Motor neuron (in vitro differentiated cells): ENCODE measurements around the gene MTREX. TPM values are rescaled to one million over a fixed set of nuclear protein-coding genes. Genes with fewer than 3 reads are reported as not detected.

Experiments used
- ATAC-seq, 8 experiments: fragments of 200-7000 bp; cut with Tn5 transposase; replicated peaks in 6 of 8; 2 replicates each; pipeline ENCODE4 v1.8.0; 2021; ENCODE audit warnings: mild to moderate bottlenecking in 8 of 8, moderate library complexity in 8 of 8
- H3K27ac ChIP-seq, 2 donors: fragments of 250-450 bp; sonication (Bioruptor Pico); 2 replicates each; pipeline ENCODE4 v1.9.0; 2021; ENCODE audit warnings: antibody characterized with exemption in 2 of 2, mild to moderate bottlenecking in 2 of 2, moderate library complexity in 1 of 2
- H3K4me1 ChIP-seq, 2 donors: fragments of 250-450 bp; sonication (Bioruptor Pico); replicated peaks in 1 of 2; 2 replicates each; pipeline ENCODE4 v1.6.1; 2021; ENCODE audit warnings: antibody characterized with exemption in 2 of 2, mild to moderate bottlenecking in 2 of 2, moderate library complexity in 1 of 2
- H3K4me3 ChIP-seq, 5 donors: fragments of 250-450 bp; sonication (Bioruptor Pico); 2 replicates each; pipeline ENCODE4 v1.9.0; 2021; ENCODE audit warnings: antibody characterized with exemption in 5 of 5, mild to moderate bottlenecking in 5 of 5, moderate library complexity in 4 of 5
- WGBS, 10 experiments: fragments of 450-650 bp; shearing (Covaris generic); methylation state at CpG; one replicate each; pipeline ENCODE4 v1.0.0; 2022; 5-methylcytosine and 5-hydroxymethylcytosine counted together
- in situ Hi-C, 9 experiments: fragments of 400-800 bp; cut with MboI; loops; one replicate each; pipeline ENCODE4 v1.15.0; 2021; ENCODE audit warnings: low sequenced_read_pairs in 9 of 9, low pct_unique_long_range_greater_than_20kb in 2 of 9; ENCODE audit not compliant: unreplicated experiment in 9 of 9
- total RNA-seq, 8 experiments: library from RNA; unstranded; fragments of 300-600 nt; gene quantifications; 2 replicates each; pipeline versions ENCODE4 v1.2.3 to v1.2.4, GENCODE V29; 2022

MTREX gene
- total RNA-seq, 8 experiments from 2014 or later: 58.6 to 83.2 (median 75.9) TPM

DNA sequence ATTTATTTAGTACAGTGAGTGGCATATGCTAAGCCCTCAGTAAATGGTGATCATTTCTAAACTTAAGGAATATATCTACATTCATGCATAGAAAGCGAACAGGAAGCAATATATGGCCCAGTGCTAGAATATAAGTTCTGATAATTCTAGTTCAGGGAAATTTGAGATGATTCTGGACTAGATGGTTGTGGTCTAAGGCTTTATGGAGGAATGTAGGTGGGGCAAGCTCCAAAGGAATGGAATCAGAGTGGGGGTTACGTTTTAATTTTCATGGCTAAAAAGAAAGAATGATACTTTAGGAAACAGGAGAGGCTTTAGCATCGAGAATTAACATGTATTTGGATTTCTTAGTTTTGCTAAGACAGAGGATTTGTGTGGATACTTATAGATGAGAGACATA, 56.1 kb downstream of the MTREX start:
- WGBS, 10 experiments: 31 to 100% (median 100%) methylated on average over 1 to 3 of the region's 3 CpGs; no CpG with 5 or more reads in 1 of the 10 experiments
- in situ Hi-C loops: loop anchor here in 1 of 9 experiments (25.0 kb wide), 1 partner anchor 102 kb away; no protein-coding TSS in a partner anchor

GRCh38 chr5:55364537-55365055, 56.8 kb downstream of the MTREX start:
- WGBS, 10 experiments: 91 to 100% (median 99%) methylated on average over 1 to 4 of the region's 4 CpGs

More for the DNA sequence above, 56.1 kb downstream of the MTREX start:
- H3K27ac ChIP-seq: no peak overlapping the region
- no peak overlapping the region for H3K4me3 ChIP-seq
- ATAC-seq: peak in 3 of 8 experiments; percentile 67 to 88 (median 87)
- H3K4me1 ChIP-seq: no peaks in the 10 kb centered on the region

GRCh38 chr5:55370291-55370925, 62.6 kb downstream of the MTREX start:
- WGBS, 10 experiments: 80 to 100% (median 100%) methylated on average over 1 of the region's 1 CpG; no CpG with 5 or more reads in 4 of the 10 experiments
- ATAC-seq: no peak
- Histone ChIP-seq H3K4me3 (no peak overlapping the region), H3K27ac (no peak overlapping the region), H3K4me1 (no peaks in the 10 kb centered on the region)
- in situ Hi-C loops: loop anchor here in 1 of 9 experiments (25.0 kb wide), 1 partner anchor 108 kb away; no protein-coding TSS in a partner anchor

More at GRCh38 chr5:55364537-55365055, 56.8 kb downstream of the MTREX start:
- ATAC-seq: no peak
- no peak overlapping the region for H3K27ac ChIP-seq
- in situ Hi-C loops: loop anchor here in 1 of 9 experiments (25.0 kb wide), 1 partner anchor 102 kb away; no protein-coding TSS in a partner anchor
- no peak overlapping the region for H3K4me3 ChIP-seq
- H3K4me1 ChIP-seq: no peaks in the 10 kb centered on the region

DNA sequence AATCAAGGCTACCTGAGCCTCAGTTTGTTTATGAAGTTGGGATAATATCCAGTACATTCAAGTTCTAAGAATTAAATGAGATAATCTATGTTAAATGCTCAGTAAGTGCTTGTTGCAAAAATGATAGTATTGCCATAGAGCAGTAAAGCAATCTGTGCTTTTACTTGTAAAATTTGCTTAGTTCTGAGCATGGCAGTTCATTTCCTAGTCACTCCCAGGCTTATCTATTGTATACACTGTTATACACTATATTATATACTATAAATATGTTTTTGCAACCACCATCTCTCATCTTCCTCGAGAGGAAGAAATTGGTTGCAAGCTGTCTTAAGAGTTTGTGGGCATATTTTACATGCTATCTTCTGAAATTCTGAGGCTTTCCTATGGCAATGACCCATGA, 63.4 kb downstream of the MTREX start:
- 67 to 100% (median 100%) methylated on average over 1 of the region's 1 CpG; no CpG with 5 or more reads in 4 of the 10 experiments for WGBS, 10 experiments
- Histone ChIP-seq H3K4me3 (no peak overlapping the region), H3K27ac (no peak overlapping the region), H3K4me1 (no peaks in the 10 kb centered on the region)
- in situ Hi-C loops: loop anchor here in 1 of 9 experiments (25.0 kb wide), 1 partner anchor 109 kb away; no protein-coding TSS in a partner anchor
- ATAC-seq: no peak

DNA sequence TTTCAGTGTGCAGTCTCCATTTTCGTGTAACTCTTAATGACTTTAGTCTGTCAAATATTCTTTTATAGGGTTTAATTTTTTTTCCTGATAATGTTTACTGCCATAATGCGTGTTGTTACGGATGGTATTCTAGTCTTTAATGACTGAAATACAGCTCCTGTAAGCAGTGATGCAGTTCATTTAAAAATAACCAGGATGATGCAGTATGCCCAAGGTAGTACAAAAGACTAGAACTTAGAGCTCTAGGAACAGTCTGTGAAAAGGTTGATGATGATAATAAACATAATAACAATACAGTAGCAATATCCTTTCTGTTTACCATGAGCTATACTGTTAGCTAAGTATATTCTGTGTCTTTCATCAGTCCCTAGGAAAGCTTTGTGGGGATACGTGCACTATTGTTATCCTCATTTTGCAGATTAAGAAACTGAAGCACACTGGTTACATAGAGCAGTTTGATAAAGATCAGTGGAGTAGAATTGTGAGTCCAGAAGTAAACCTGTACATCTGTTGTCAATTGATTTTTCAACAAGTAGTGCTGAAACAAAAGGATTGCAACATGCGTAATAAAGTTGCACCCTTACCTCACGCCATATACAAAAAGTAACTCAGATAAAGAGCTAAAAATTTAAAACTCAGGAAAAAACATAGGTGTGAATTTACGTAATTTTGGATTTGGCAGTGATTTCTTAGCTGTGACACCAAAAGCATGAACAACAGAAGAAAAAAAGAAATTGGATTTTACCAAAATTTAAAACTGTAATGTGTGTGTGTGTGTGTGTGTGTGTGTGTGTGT, 64.5 kb downstream of the MTREX start:
- H3K27ac ChIP-seq: no peak overlapping the region
- no peaks in the 10 kb centered on the region for H3K4me1 ChIP-seq
- ATAC-seq: no peak
- in situ Hi-C loops: loop anchor here in 1 of 9 experiments (25.0 kb wide), 1 partner anchor 110 kb away; no protein-coding TSS in a partner anchor
- 86 to 100% (median 95%) methylated on average over 3 to 7 of the region's 7 CpGs for whole genome bisulfite sequencing, 10 experiments
- no peak overlapping the region for H3K4me3 ChIP-seq

DNA sequence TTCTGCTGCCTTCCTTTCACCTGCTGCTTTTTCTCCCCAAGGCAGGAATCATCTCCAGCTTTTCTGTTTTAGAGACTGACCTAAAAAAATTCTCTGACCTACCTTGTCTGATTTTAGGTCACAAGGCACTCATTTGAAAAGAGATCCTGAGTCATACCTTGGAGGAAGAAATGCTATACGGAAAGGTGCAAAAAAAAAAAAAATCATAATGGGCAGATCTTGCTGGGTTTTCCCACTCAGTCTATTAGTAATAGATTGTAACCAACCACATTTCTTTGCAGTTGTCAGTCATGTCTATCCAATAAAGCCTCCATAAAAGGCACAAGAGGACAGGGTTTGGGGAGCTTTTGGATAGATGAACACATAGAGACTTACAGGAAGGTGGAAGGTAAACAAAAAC, 70.0 kb downstream of the MTREX start:
- 88 to 100% (median 100%) methylated on average over 1 of the region's 1 CpG; no CpG with 5 or more reads in 2 of the 10 experiments for WGBS, 10 experiments
- no peaks in the 10 kb centered on the region for H3K4me1 ChIP-seq
- in situ Hi-C loops: no loop called here
- ATAC-seq: no peak
- no peak overlapping the region for H3K27ac ChIP-seq
- H3K4me3 ChIP-seq: no peak overlapping the region

DNA sequence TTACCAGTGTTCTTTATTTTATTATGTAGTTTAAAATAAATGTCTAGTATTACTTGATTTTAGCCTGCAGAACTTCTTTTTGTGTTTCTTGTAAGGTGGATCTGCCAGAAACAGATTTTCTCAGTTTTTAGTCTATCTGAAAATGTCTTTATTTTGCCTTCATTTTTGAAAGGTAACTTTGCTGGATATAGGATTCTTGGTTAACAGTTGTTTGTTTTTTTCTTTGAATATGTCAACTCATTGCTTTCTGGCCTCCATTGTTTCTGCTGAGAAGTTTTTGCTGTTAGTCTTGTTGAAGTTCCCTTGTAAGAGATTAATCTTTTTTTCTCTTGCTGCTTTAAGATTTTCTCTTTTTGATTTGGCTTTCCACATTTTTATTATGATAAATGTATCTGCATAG, 75.5 kb downstream of the MTREX start:
- no peak overlapping the region for H3K4me3 ChIP-seq
- no peak for ATAC-seq
- in situ Hi-C loops: no loop called here
- H3K4me1 ChIP-seq: no peaks in the 10 kb centered on the region
- H3K27ac ChIP-seq: no peak overlapping the region

GRCh38 chr5:55384072-55384471, 76.3 kb downstream of the MTREX start:
- no peak for ATAC-seq
- no peak overlapping the region for H3K4me3 ChIP-seq
- no peaks in the 10 kb centered on the region for H3K4me1 ChIP-seq
- in situ Hi-C loops: no loop called here
- WGBS, 10 experiments: 89 to 100% (median 100%) methylated on average over 1 to 2 of the region's 2 CpGs
- no peak overlapping the region for H3K27ac ChIP-seq

- no peak overlapping the region for H3K4me3 ChIP-seq
- no CpG with 5 or more reads among the region's 1 CpG for WGBS, 10 experiments
- H3K4me1 ChIP-seq: no peaks in the 10 kb centered on the region
- no peak overlapping the region for H3K27ac ChIP-seq
- in situ Hi-C loops: no loop called here
- ATAC-seq: no peak
These were observed 77.4 kb downstream of the MTREX start for GRCh38 chr5:55385227-55385626.

DNA sequence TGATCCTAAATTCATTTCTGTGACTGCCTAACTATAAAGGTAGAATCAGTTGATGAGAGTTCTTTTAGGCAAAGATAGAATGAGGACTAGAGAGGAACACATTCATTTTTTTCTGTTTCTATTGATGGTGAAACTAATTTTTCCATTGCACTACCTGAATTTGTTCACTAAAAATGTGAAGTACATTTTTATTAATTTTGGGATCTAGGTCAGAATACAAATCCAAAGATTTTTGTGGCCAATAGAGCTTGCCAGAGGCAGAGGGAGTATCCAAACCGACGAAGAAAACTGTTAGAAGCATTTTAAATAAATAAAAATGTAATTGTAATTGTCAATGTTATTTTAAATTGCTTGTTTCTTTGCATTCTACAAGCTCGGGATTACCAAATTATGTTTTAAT, 78.1 kb downstream of the MTREX start:
- WGBS, 10 experiments: 33 to 100% (median 93%) methylated on average over 2 to 3 of the region's 3 CpGs
- ATAC-seq: no peak
- H3K4me1 ChIP-seq: no peaks in the 10 kb centered on the region
- no peak overlapping the region for H3K4me3 ChIP-seq
- H3K27ac ChIP-seq: no peak overlapping the region
- in situ Hi-C loops: no loop called here

- WGBS, 10 experiments: 83 to 100% (median 100%) methylated on average over 1 of the region's 1 CpG; no CpG with 5 or more reads in 1 of the 10 experiments
- Histone ChIP-seq H3K27ac (no peak overlapping the region), H3K4me3 (no peak overlapping the region), H3K4me1 (no peaks in the 10 kb centered on the region)
- in situ Hi-C loops: no loop called here
- no peak for ATAC-seq
These were observed 78.6 kb downstream of the MTREX start for GRCh38 chr5:55386356-55386755.

- no peak overlapping the region for H3K4me3 ChIP-seq
- WGBS, 10 experiments: 80 to 100% (median 100%) methylated on average over 1 to 2 of the region's 2 CpGs
- ATAC-seq: no peak
- H3K27ac ChIP-seq: no peak overlapping the region
- in situ Hi-C loops: no loop called here
- no peaks in the 10 kb centered on the region for H3K4me1 ChIP-seq
These were observed 80.1 kb downstream of the MTREX start for GRCh38 chr5:55387865-55388264.

DNA sequence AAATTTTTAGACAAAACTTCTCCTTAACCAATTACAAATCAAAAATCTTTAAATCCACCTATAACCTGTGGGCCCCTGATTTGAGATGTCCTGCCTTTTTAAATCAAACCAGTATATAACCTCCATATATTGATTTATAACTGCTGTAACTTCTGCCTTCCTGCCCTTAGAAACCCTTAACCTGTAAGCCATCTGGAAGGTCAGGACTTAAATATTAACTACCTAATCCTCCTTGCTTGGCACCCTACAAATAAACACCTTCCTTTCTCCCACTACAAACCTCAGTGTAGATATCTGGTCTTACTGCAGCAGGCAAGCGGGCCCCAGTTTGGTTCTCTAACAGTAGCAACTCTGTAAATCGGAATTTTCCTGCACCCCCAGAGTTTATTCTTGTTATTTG, 83.9 kb downstream of the MTREX start:
- no peak for ATAC-seq
- Histone ChIP-seq H3K27ac (no peak overlapping the region), H3K4me1 (no peaks in the 10 kb centered on the region), H3K4me3 (no peak overlapping the region)
- in situ Hi-C loops: no loop called here
- WGBS, 10 experiments: 94 to 100% (median 100%) methylated on average over 1 to 2 of the region's 2 CpGs; no CpG with 5 or more reads in 4 of the 10 experiments
